OCI-M2 (cell line): ENCODE results near the gene GINS2.

Experiments
- DNase-seq: peaks from one replicate; lab custom pipeline; 2025; ENCODE audit not compliant: unreplicated experiment; lab: John Stamatoyannopoulos, UW

GINS2 gene

GRCh38 chr16:85690469-85691064 lies 1.8 kb upstream of the GINS2 start:
- DNase-seq: no peak

- DNase-seq: no peak
Measured at GRCh38 chr16:85689950-85690320, 1.2 kb upstream of the GINS2 start.

GRCh38 chr16:85689285-85689949 lies 663 bp upstream of the GINS2 start:
- DNase-seq: no peak

GRCh38 chr16:85687651-85688471 lies 893 bp downstream of the GINS2 start:
- no peak for DNase-seq

- no peak for DNase-seq
Measured at GRCh38 chr16:85686912-85687591, 1.7 kb downstream of the GINS2 start.

GRCh38 chr16:85685251-85685650 lies 3.5 kb downstream of the GINS2 start:
- DNase-seq: no peak

GRCh38 chr16:85683363-85683762 lies 5.4 kb downstream of the GINS2 start:
- DNase-seq: no peak

GRCh38 chr16:85682516-85682915 lies 6.2 kb downstream of the GINS2 start:
- no peak for DNase-seq

- no peak for DNase-seq
Measured at GRCh38 chr16:85681255-85681654, 7.5 kb downstream of the GINS2 start.

- no peak for DNase-seq
Measured at GRCh38 chr16:85680352-85680944, 8.3 kb downstream of the GINS2 start.

- no peak for DNase-seq
Measured at GRCh38 chr16:85679870-85680269, 8.9 kb downstream of the GINS2 start.

- DNase-seq: no peak
Measured at GRCh38 chr16:85678821-85679220, 9.9 kb downstream of the GINS2 start.

- DNase-seq: no peak
Measured at GRCh38 chr16:85678016-85678415, 10.7 kb downstream of the GINS2 start.

GRCh38 chr16:85677383-85677967 lies 11.3 kb downstream of the GINS2 start:
- no peak for DNase-seq

GRCh38 chr16:85676466-85676865 lies 12.3 kb downstream of the GINS2 start:
- DNase-seq: no peak

- no peak for DNase-seq
Measured at GRCh38 chr16:85675251-85675874, 13.4 kb downstream of the GINS2 start.

GRCh38 chr16:85674828-85675227 lies 13.9 kb downstream of the GINS2 start:
- no peak for DNase-seq

- no peak for DNase-seq
Measured at GRCh38 chr16:85674418-85674755, 14.4 kb downstream of the GINS2 start.

- DNase-seq: no peak
Measured at GRCh38 chr16:85673529-85674417, 15.0 kb downstream of the GINS2 start.

- no peak for DNase-seq
Measured at GRCh38 chr16:85670840-85671239, 17.9 kb downstream of the GINS2 start.
